ENCODE results near the gene MAP6.

MAP6 gene

GRCh38 chr11:75565916-75566762, 102.7 kb downstream of the MAP6 start:
- DNase-seq: no peak

GRCh38 chr11:75565221-75565814, 103.5 kb downstream of the MAP6 start:
- DNase-seq: no peak

GRCh38 chr11:75563978-75564552, 104.8 kb downstream of the MAP6 start:
- DNase-seq: no peak

- no peak for DNase-seq
These were observed 105.3 kb downstream of the MAP6 start for GRCh38 chr11:75563501-75563977.

- no peak for DNase-seq
These were observed 105.9 kb downstream of the MAP6 start for GRCh38 chr11:75562836-75563484.

GRCh38 chr11:75562048-75562835, 106.6 kb downstream of the MAP6 start, which contains the start of gene SERPINH1:
Gene SERPINH1, plus strand, starts transcription at chr11:75562253. Its CDS starts 4,097 bp downstream, at chr11:75566350.
- DNase-seq: peak; percentile 84 to 88

- no peak for DNase-seq
These were observed 107.3 kb downstream of the MAP6 start for GRCh38 chr11:75561426-75562047.

GRCh38 chr11:75560644-75561043, 108.2 kb downstream of the MAP6 start:
- DNase-seq: no peak

GRCh38 chr11:75558939-75559843, 109.6 kb downstream of the MAP6 start:
- no peak for DNase-seq

GRCh38 chr11:75557666-75558494, 111.0 kb downstream of the MAP6 start:
- no peak for DNase-seq

GRCh38 chr11:75556275-75556674, 112.6 kb downstream of the MAP6 start:
- no peak for DNase-seq

GRCh38 chr11:75555079-75555811, 113.6 kb downstream of the MAP6 start:
- DNase-seq: no peak

- DNase-seq: no peak
These were observed 114.4 kb downstream of the MAP6 start for GRCh38 chr11:75554258-75555022.

- DNase-seq: no peak
These were observed 115.0 kb downstream of the MAP6 start for GRCh38 chr11:75553889-75554257.

- no peak for DNase-seq
These were observed 115.7 kb downstream of the MAP6 start for GRCh38 chr11:75553182-75553581.

- no peak for DNase-seq
These were observed 119.4 kb downstream of the MAP6 start for GRCh38 chr11:75549370-75549958.

- no peak for DNase-seq
These were observed 120.1 kb downstream of the MAP6 start for GRCh38 chr11:75548595-75549272.
